C4-2B (cell line): ENCODE data around the gene WIPF3.
A peak's percentile ranks its signal among the peaks of the same experiment; 100 is the strongest.

Experiments
- H3K27ac ChIP-seq: fragments of 450-650 bp; 2 replicates; pipeline ENCODE4 v1.5.1; 2017
- ZFX ChIP-seq: fragments of 450-650 bp; IDR thresholded peaks from 2 replicates; pipeline ENCODE4 v1.6.1; 2017
- TF ChIP-seq, protein P1 (sequence below): fragments of 450-650 bp; conservative IDR thresholded peaks from 2 replicates; pipeline ENCODE4 v1.5.1; 2017; ENCODE audit warnings: mild to moderate bottlenecking

The WIPF3 gene

DNA sequence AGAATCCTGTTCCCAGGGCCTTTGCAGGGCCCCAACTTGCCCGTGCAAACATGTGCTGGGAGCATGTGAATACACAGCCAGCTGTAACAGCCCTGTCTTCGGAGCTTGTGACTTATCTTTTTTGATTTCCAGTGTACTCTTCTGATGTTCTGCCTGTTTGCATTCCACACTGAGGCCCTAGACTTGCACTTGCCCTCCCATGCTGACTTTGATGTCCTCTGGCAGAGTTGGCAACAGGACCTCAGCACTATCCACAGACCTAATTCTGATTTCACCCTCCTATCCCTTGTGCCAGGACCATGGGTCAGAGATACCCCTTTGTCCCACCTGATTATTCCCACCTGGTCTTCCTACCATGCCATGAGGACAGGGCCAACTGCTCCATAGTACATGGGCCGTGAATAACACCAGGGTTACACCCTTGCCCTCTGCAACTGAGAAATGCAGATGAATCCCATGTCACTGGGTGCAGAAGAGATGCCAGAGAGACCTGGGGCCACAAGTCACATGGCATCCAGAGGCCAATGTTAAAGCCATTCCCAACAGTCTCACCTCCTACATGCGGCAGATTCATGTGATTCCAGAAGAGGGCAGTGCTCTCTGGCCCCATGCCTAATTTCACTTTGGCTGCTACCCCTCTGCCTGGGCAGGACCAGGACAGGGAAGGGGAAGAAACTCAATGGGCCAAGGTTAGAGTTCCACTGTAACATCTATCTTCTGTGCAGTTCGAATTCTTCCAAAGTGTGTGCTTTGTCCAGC lies 140.3 kb downstream of the WIPF3 start:
- no peak for TF ChIP-seq ZFX
- TF ChIP-seq, protein P1, sequence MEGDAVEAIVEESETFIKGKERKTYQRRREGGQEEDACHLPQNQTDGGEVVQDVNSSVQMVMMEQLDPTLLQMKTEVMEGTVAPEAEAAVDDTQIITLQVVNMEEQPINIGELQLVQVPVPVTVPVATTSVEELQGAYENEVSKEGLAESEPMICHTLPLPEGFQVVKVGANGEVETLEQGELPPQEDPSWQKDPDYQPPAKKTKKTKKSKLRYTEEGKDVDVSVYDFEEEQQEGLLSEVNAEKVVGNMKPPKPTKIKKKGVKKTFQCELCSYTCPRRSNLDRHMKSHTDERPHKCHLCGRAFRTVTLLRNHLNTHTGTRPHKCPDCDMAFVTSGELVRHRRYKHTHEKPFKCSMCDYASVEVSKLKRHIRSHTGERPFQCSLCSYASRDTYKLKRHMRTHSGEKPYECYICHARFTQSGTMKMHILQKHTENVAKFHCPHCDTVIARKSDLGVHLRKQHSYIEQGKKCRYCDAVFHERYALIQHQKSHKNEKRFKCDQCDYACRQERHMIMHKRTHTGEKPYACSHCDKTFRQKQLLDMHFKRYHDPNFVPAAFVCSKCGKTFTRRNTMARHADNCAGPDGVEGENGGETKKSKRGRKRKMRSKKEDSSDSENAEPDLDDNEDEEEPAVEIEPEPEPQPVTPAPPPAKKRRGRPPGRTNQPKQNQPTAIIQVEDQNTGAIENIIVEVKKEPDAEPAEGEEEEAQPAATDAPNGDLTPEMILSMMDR = peak; percentile 51
- no peak overlapping the region for H3K27ac ChIP-seq

DNA sequence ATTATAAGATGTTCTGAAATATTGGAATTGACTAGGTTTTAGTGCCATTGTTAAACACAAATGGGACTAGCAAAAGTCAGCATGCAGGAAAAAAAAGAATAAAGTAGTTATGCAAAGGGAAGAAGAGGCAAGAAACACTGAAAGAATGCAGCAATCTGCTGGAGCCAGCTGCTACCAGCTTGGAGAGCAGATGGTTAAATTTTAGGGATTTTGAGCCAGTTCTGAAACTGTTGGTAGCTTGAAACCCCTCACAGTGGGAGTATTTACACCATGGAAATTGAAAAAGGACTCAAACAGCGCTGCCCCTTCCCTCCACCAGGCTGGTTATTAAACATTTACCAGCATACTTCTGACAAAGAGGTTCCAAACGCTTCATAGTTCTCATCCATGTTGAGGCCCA lies 142.3 kb downstream of the WIPF3 start:
- H3K27ac ChIP-seq = no peak overlapping the region

DNA sequence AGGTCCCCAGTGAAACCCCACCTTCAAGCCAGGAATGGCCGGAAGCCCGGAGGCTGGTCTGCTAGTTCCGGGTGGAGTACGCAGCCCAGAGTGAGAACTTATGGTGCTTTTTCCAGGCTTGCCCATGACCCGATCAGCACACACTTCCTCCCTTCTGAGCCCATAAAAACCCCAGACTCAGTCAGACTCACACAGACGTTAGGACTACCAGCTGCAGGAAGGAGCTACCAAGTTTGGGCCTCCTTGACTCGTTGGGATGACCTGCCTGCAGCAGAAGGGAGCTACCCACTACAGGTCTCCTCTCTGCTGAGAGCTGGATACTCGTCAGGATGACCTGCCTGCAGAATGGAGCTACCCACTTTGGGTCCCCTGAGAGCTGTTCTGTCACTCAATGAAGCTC lies 144.2 kb downstream of the WIPF3 start:
- TF ChIP-seq ZFX = no peak
- TF ChIP-seq, protein P1 = no peak
- H3K27ac ChIP-seq = no peak overlapping the region

More for the DNA sequence above, 142.3 kb downstream of the WIPF3 start:
- no peak for TF ChIP-seq ZFX
- TF ChIP-seq, protein P1 = no peak

DNA sequence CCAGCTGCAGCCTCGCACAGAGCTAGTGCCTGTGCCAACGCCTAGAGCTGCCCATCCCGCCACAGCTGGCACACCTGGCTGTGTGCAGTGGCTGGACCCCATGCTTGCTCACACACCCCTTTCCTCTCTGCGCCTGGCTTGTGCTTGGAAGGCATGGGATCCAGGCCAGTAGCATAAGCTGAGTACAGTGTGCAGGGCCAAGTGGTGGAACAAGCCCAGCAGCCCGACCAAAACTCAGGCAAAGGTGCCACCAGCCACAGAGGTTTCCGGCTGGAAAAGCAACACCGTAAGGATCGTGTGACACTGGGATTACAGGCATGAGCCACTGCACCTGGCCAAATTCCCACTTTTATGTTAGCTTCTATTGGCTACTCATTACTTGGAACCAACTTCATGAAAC lies 144.9 kb downstream of the WIPF3 start:
- TF ChIP-seq ZFX = no peak
- TF ChIP-seq, protein P1 = no peak
- no peak overlapping the region for H3K27ac ChIP-seq

DNA sequence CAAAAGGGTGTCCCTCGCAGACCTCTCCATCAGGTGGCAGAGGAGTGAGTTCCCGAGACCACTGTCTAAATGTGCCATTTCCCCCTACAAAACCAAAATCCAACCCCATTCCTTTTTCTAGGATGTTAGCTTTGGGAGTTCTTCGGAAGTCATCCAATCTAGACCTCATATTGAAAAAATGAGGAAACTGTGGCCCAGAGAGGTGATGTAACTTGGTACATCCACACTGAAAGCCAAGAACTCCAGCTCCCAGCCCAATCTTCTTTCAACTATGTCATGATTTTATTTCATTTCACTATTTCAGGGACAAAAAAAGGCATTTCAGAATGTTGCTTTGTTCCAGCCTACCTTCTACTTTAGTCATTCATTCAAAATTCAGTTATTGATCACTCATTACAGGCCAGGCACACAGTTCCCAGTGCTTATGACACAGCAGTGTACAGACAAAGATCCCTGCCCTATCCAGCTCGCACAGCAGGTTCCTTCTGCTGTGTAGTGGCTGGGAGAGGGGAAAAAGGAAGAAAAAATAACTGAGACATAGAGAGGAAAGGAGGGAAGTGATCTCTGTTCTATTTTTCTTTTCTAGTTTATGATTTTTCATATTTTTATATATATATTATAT lies 147.5 kb downstream of the WIPF3 start:
- TF ChIP-seq, protein P1 = no peak
- no peak for TF ChIP-seq ZFX
- H3K27ac ChIP-seq = no peak overlapping the region

DNA sequence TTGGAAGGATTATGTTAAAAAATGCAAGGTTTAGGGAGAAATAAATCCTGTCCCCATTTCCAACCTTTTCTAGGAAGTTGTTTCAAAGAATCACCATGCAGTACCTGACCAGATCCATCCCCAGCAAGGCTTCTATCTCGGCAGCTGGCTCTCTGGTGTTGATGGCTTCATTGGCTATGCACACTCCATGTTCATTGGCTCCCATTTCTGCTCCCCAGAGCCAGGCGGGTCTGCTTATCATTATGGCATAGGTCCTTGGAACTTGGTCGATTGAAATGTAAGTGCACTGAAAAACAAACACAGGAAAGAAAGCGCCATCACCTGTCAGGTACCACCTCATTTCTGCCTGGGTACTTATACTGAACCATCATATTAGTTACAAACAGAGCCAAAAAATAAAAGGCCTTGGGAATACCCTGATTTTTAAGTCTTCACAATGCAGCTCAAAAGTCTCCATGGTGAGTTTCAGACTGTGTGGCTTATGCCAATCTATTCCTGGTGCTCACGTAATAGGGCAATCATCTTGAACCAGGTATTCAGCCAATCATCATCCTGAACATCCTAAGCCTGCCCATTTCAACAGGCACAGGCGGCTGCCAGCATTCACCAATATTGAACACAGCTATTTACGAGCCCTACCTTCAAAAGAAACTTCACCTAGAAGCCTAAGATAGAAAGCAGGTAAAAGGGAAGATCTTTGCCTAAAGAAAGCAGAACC lies 148.9 kb downstream of the WIPF3 start:
- H3K27ac ChIP-seq = no peak overlapping the region
- TF ChIP-seq ZFX = no peak
- TF ChIP-seq, protein P1 = no peak
